ENCODE results near the gene SCUBE1.

SCUBE1 gene

GRCh38 chr22:43169310-43170130, 173.7 kb downstream of the SCUBE1 start:
- no peak for TF ChIP-seq FOXM1 (IDR thresholded peaks at IDR 0.05; ENCODE audit: borderline replicate concordance, low read depth)
- no peak for TF ChIP-seq TEAD4 (IDR thresholded peaks at IDR 0.05)
- TF ChIP-seq ZBTB7A (IDR thresholded peaks at IDR 0.05; ENCODE audit: low read depth) = no peak
- no peak for TF ChIP-seq TAF1 (IDR thresholded peaks at IDR 0.05; ENCODE audit: low read depth)
- no peak for TF ChIP-seq NFIC (IDR thresholded peaks at IDR 0.05)
- TF ChIP-seq CREB1 (IDR thresholded peaks at IDR 0.05; ENCODE audit: low read depth) = no peak
- no peak for TF ChIP-seq RAD21 (IDR thresholded peaks at IDR 0.05; ENCODE audit: low read depth)
- no peak for TF ChIP-seq CEBPB (IDR thresholded peaks at IDR 0.05)
- no peak for TF ChIP-seq REST (IDR thresholded peaks at IDR 0.05; ENCODE audit: low read depth)
- no peak for TF ChIP-seq EGR1 (IDR thresholded peaks at IDR 0.05)
- TF ChIP-seq, protein P1, sequence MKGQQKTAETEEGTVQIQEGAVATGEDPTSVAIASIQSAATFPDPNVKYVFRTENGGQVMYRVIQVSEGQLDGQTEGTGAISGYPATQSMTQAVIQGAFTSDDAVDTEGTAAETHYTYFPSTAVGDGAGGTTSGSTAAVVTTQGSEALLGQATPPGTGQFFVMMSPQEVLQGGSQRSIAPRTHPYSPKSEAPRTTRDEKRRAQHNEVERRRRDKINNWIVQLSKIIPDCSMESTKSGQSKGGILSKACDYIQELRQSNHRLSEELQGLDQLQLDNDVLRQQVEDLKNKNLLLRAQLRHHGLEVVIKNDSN (IDR thresholded peaks at IDR 0.05) = no peak
- no peak for TF ChIP-seq YY1 (IDR thresholded peaks at IDR 0.05; ENCODE audit: low read depth)
- TF ChIP-seq TCF12 (IDR thresholded peaks at IDR 0.05; ENCODE audit: low read depth) = no peak

DNA sequence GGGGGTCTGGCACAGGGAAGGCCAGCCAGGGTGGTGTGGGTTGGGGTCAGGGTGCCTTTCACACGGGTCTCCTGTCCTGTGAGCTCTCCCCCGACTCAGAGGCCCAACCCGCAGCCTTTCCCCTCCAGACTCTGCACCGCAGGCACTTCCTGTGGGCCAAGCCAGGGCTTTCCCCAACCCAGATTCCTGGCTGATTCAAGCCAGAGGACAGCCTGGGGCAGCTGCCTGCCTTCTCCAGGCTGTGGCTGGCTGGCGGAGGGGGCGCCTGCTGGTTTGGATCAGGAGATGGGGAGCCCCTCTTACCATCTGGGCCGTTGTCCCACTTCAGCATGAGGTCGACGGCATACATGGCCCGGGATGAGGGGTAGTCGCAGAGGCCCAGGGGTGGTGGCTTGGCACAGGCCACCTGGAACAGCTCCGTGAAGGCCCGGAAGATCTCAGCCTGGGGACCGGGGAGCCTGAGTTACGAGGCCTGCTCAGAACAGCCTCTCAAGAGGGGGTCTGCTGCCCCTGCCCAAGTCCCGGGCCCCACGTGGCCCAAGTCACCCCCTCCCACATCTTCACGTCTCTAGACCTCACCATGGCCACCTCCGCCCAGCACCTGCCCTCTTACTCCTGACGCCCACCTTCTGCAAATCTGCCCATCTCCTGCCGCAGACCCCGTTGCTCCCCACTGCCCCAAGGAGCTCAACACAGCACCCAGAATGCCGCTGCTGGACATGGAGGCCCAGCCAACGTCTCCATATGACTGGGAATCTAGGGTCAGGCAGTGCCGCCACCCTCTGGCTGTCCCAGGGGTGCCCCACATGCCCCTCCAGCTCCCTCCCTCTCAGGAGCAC, 174.5 kb downstream of the SCUBE1 start:
- TF ChIP-seq RAD21 (IDR thresholded peaks at IDR 0.05; ENCODE audit: low read depth) (no peak), EGR1 (IDR thresholded peaks at IDR 0.05) (no peak), TEAD4 (IDR thresholded peaks at IDR 0.05) (no peak), TAF1 (IDR thresholded peaks at IDR 0.05; ENCODE audit: low read depth) (no peak), MAX (IDR thresholded peaks at IDR 0.05) (no peak), YY1 (IDR thresholded peaks at IDR 0.05; ENCODE audit: low read depth) (no peak), CREB1 (IDR thresholded peaks at IDR 0.05; ENCODE audit: low read depth) (no peak), EP300 (IDR thresholded peaks at IDR 0.05; ENCODE audit: borderline replicate concordance) (no peak), CEBPB (IDR thresholded peaks at IDR 0.05) (no peak), ZBTB7A (IDR thresholded peaks at IDR 0.05; ENCODE audit: low read depth) (no peak)
- TF ChIP-seq, protein P1 (IDR thresholded peaks at IDR 0.05) = no peak

- TF ChIP-seq NFIC (IDR thresholded peaks at IDR 0.05) (no peak), EGR1 (IDR thresholded peaks at IDR 0.05) (no peak), YY1 (IDR thresholded peaks at IDR 0.05; ENCODE audit: low read depth) (no peak), TAF1 (IDR thresholded peaks at IDR 0.05; ENCODE audit: low read depth) (no peak), EP300 (IDR thresholded peaks at IDR 0.05; ENCODE audit: borderline replicate concordance) (no peak), TCF12 (IDR thresholded peaks at IDR 0.05; ENCODE audit: low read depth) (no peak), REST (IDR thresholded peaks at IDR 0.05; ENCODE audit: low read depth) (no peak), MAX (IDR thresholded peaks at IDR 0.05) (no peak), CREB1 (IDR thresholded peaks at IDR 0.05; ENCODE audit: low read depth) (no peak), CEBPB (IDR thresholded peaks at IDR 0.05) (no peak)
- TF ChIP-seq, protein P1 (IDR thresholded peaks at IDR 0.05) = no peak
Measured at GRCh38 chr22:43167001-43167589, 176.1 kb downstream of the SCUBE1 start.

DNA sequence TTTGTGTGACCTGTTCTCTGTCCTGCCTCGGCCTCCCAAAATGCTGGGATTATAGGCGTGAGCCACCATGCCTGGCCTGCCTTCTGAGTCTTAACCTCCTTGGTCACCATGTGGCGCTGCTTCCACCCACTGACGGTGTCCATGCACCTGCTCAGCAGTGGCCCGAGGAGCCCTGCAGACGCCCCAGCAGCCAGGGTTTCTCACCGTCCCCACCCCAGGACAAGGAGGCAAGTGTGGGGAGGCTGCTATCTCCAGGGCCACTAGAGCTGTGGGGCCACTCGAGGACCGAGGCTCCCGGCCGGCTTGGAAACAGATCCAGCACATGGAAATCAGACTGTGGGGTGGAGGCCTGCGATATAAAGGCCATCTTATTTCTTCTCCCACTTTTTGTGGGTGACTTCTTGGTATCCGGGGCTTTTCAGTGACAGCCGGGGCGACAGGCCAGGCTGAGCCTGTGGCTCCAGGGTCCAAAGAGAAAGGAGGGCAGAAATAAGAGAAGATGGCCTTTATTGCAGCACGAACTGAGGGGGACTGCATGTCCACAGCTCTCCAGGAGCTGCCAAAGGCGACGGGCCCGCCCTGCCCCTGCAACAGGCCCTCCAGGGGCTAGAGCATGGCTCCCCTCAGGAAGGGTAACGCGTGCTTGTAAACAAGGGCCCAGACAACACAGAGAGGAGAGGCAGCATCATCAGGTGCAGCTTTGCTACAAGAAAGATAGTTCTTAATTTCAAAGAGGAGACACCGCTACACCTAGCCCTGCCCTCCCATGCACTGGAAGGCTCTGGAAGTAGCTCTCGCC, 176.8 kb downstream of the SCUBE1 start:
- no peak for TF ChIP-seq ZBTB7A (IDR thresholded peaks at IDR 0.05; ENCODE audit: low read depth)
- no peak for TF ChIP-seq CREB1 (IDR thresholded peaks at IDR 0.05; ENCODE audit: low read depth)
- no peak for TF ChIP-seq MAX (IDR thresholded peaks at IDR 0.05)
- no peak for TF ChIP-seq FOXM1 (IDR thresholded peaks at IDR 0.05; ENCODE audit: borderline replicate concordance, low read depth)
- no peak for TF ChIP-seq TEAD4 (IDR thresholded peaks at IDR 0.05)
- TF ChIP-seq EGR1 (IDR thresholded peaks at IDR 0.05) = no peak
- no peak for TF ChIP-seq YY1 (IDR thresholded peaks at IDR 0.05; ENCODE audit: low read depth)
- TF ChIP-seq NFIC (IDR thresholded peaks at IDR 0.05) = no peak
- TF ChIP-seq, protein P1 (IDR thresholded peaks at IDR 0.05) = no peak
- TF ChIP-seq TAF1 (IDR thresholded peaks at IDR 0.05; ENCODE audit: low read depth) = no peak
- no peak for TF ChIP-seq CEBPB (IDR thresholded peaks at IDR 0.05)
- TF ChIP-seq TCF12 (IDR thresholded peaks at IDR 0.05; ENCODE audit: low read depth) = no peak
- no peak for TF ChIP-seq RAD21 (IDR thresholded peaks at IDR 0.05; ENCODE audit: low read depth)
- no peak for TF ChIP-seq EP300 (IDR thresholded peaks at IDR 0.05; ENCODE audit: borderline replicate concordance)
- no peak for TF ChIP-seq REST (IDR thresholded peaks at IDR 0.05; ENCODE audit: low read depth)
